Bronchial epithelial cell (primary cell): Measurements from ENCODE around the gene CNKSR3. TPM values are rescaled to one million over a fixed set of nuclear protein-coding genes. Genes with fewer than 3 reads are reported as not detected.

Experiments
- DNase-seq: peaks from one replicate; pipeline ENCODE4 v3.0.0-alpha.2; 2010; ENCODE audit warnings: low read depth
- FAIRE-seq: peaks from 2 replicates; lab custom pipeline; 2011; peaks lifted over from hg19 to GRCh38; lab: Jason Lieb, UNC
- H3K27me3 ChIP-seq: 2 replicates; pipeline ENCODE4 v1.5.1; 2011; ENCODE audit warnings: low read length; ENCODE audit not compliant: control insufficient read depth, insufficient read depth
- H3K36me3 ChIP-seq: 2 replicates; pipeline ENCODE4 v1.5.1; 2011; ENCODE audit warnings: low read length; ENCODE audit not compliant: control insufficient read depth, insufficient read depth
- H3K4me3 ChIP-seq: 2 replicates; pipeline ENCODE4 v1.5.1; 2011; ENCODE audit warnings: mild to moderate bottlenecking, low read depth, low read length, control low read depth
- total RNA-seq: library from RNA; depleted of rRNA; stranded (reverse); fragments of >200 nt; gene quantifications from 2 replicates; pipeline ENCODE4 v1.2.1, GENCODE V29; 2014
- TF ChIP-seq, protein P1 (sequence below): IDR thresholded peaks from 2 replicates; pipeline ENCODE4 v1.5.1; 2011; ENCODE audit warnings: mild to moderate bottlenecking, moderate library complexity, low read length, control low read depth, inconsistent platforms; ENCODE audit not compliant: insufficient read depth, severe bottlenecking

CNKSR3 gene
- total RNA-seq, 1 donor from 2014 or later: 2.6 TPM

DNA sequence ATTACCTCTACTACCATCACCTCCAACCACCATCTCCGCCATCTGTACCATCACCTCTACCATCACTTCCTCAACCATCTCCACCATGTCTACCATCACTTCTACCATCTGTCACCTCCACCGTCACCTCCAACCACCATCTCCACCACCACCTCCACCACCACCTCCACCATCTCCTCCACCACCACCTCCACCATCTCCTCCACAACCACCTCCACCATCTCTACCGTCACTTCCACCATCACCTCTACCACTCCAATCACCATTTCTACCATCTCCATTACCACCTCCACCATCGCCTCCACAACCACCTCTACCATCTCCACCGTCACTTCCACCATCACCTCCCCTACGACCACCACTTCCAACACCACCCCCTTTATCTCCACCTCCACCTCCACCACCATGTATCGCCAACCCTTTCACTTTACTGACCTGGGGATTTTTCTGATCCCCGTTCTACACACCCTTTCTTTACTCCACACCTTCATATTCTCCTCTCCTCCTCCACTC lies 156.2 kb downstream of the CNKSR3 start:
- Histone ChIP-seq H3K27me3 (no peaks in the 10 kb centered on the region), H3K4me3 (no peak overlapping the region), H3K36me3 (no peaks in the 10 kb centered on the region)
- FAIRE-seq (no peak), DNase-seq (no peak)
- TF ChIP-seq, protein P1, sequence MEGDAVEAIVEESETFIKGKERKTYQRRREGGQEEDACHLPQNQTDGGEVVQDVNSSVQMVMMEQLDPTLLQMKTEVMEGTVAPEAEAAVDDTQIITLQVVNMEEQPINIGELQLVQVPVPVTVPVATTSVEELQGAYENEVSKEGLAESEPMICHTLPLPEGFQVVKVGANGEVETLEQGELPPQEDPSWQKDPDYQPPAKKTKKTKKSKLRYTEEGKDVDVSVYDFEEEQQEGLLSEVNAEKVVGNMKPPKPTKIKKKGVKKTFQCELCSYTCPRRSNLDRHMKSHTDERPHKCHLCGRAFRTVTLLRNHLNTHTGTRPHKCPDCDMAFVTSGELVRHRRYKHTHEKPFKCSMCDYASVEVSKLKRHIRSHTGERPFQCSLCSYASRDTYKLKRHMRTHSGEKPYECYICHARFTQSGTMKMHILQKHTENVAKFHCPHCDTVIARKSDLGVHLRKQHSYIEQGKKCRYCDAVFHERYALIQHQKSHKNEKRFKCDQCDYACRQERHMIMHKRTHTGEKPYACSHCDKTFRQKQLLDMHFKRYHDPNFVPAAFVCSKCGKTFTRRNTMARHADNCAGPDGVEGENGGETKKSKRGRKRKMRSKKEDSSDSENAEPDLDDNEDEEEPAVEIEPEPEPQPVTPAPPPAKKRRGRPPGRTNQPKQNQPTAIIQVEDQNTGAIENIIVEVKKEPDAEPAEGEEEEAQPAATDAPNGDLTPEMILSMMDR: no peak

DNA sequence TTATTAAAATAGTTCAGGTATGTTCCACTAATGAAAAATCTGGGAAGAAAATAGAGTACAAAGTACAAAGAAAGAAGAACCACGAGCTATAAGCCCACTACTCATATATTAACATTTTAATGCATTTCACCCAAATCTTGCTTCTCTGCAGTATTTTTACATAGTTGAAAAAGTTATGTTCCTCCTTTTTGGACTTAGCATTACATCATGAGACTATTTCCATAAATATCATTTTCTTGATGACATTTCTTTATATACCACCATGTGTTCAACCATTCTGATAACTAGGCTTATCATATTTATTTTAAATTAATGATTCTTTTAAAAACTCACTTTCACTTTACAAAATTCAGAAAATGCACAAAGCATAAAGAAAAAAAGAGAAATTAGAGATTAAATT lies 156.9 kb downstream of the CNKSR3 start:
- Histone ChIP-seq H3K4me3 (no peak overlapping the region), H3K27me3 (no peaks in the 10 kb centered on the region), H3K36me3 (no peaks in the 10 kb centered on the region)
- no peak for DNase-seq
- no peak for FAIRE-seq
- TF ChIP-seq, protein P1: no peak

DNA sequence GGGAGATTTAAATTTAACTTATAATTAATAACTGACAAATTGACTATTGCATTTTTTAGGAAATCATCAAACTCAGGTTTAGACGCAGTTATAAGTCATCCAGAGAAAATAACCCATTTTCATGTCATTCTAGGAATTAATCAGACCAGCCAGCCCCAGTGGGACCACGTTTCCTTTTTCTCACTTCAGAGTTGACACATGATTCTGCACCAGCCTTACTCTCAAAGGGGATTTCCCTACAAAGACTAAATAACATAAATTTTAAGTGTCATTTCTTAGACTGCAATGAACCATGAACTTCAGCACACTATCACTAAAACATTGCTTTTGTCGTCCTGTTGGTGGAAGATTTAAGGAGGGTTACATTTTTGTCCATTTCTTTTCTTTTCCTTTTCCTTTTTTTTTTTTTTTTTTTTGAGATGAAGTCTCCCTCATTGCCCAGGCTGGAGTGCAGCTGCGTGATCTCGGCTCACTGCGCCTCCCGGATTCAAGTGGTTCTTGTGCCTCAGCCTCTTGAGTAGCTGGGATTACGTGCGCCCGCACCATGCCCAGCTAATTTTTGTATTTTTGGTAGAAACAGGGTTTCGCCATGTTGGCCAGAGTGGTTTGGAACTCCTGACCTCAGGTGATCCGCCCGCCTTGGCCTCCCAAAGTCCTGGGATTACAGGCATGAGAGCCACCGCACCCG lies 157.4 kb downstream of the CNKSR3 start:
- Histone ChIP-seq H3K36me3 (no peaks in the 10 kb centered on the region), H3K4me3 (no peak overlapping the region), H3K27me3 (no peaks in the 10 kb centered on the region)
- DNase-seq: no peak
- no peak for FAIRE-seq
- TF ChIP-seq, protein P1: no peak

DNA sequence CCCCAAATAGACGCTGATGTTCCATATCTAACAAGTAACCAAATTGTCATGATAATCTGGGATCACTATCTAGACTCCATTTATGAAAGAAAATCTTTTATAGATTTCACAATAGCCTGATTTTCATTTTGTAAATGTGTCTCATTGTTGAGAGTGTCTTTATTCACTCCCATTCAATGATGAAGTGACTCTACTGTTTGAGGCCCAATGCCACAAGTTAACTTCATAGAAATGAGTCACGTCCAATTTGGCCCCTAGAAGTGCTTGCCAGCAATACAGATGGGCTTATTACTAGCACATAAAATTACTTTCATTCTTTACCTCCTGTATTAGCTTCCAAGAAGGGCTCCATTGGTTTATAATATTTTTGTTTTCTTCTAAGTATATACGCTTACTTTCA lies 160.2 kb downstream of the CNKSR3 start:
- H3K4me3 ChIP-seq: no peak overlapping the region
- FAIRE-seq: no peak
- TF ChIP-seq, protein P1: no peak

DNA sequence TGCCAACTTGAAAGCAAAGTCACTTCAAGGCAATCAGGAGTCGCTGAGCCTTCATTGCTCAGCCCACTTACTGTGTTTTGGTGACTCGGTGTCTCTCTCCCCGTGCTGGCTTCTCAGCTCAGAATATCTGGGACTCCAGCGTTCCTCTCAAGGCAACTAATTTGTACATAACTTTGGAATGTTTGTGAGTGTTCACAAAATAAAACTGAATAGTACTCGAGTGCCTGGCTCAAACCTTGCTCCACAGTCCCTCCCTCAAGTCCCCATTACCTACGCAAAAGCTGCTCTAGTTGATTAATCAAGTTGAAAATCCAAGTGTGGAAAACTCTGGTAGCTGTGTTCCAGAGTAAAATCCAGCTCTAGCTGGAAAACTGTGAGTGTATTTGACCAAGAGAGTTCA lies 162.5 kb downstream of the CNKSR3 start:
- TF ChIP-seq, protein P1: no peak
- Histone ChIP-seq H3K4me3 (no peak overlapping the region), H3K27me3 (no peaks in the 10 kb centered on the region), H3K36me3 (no peaks in the 10 kb centered on the region)
- DNase-seq: no peak
- FAIRE-seq: no peak

More for the DNA sequence above, 160.2 kb downstream of the CNKSR3 start:
- Histone ChIP-seq H3K36me3 (no peaks in the 10 kb centered on the region), H3K27me3 (no peaks in the 10 kb centered on the region)
- DNase-seq: no peak
